Stimulated activated CD4-positive, alpha-beta T cell treated with anti-CD3 and anti-CD28 coated beads, Interleukin-1b, Interleukin-23, amount 100 ng/mL, for 48 hours (primary cell): ENCODE measurements around the gene COL23A1.
"Not testable (repeated sequence)": the region's sequence is repeated elsewhere in the genome, so short reads cannot be mapped to it uniquely, and the experiment has no call there.

ENCODE experiments used
- DNase-seq: peaks from one replicate; pipeline ENCODE4 v3.0.0-alpha.2; 2020

Gene COL23A1

GRCh38 chr5:178314061-178314660, 276.0 kb downstream of the COL23A1 start:
- DNase-seq = no peak

DNA sequence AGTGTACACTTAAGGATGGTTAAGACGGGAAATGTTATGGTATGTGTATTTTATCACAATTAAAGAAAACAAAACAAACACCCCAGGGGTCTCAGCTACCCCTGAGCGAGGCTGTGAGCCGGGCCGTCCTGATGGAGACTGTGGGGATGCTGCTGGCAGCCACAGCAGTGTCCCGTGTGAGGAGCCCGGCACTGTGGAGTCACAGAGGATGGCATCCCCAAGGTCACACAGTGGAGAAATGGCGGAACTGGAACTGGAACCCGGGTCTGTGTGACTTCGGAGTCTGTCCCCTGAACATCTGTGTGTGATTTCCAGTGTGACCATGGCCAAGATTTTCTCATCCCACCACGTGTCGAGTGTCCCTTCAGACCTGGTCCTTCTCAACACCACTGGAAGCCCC, 276.9 kb downstream of the COL23A1 start:
- DNase-seq = no peak

DNA sequence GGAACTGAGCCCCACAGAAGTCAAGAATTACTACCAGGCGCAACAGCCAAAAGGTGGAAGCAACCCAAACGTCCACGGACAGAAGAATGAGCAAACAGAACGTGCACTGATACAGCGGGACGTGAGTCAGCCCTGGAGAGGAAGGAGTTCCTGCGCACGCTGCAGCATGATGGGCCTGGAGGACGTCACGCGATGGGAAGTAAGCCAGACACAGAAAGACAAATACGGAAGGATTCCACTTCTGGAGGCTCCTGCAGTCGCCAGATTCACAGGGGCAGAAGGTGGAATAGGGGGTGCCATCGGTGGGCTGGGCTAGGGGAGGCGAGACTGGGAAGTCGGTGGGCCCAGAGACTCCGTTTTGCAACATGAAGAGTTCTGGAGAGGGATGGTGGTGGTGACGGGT, 277.3 kb downstream of the COL23A1 start:
- DNase-seq = no peak

GRCh38 chr5:178310130-178310865, 279.9 kb downstream of the COL23A1 start:
- no peak for DNase-seq

GRCh38 chr5:178309271-178310013, 280.8 kb downstream of the COL23A1 start:
- no peak for DNase-seq

DNA sequence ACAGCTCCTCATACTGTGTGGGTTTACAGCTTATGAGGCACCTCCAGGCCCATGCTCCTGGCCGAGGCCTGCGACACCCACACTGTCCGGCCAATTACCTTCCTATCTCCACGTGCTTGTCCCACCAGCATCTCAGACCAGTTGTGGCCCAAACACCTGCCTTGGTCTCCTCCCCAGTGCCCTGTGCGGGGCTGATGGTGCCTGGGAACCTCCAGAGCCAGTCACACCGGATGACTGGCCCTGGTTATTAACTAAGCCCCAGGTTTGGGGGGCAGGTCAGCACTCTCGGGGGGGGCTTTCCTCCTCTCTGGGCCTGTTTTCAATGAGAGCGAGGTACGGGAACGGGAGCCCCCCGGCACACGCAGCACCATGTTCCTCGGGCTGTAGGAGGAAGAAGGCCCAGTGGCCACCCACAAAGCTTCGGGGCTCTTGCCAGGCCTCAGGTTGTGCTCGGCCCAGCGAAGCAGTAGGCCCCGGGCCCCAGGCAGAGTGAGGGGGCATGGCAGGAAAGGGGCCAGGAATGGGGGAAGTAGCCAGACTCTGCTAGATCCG, 281.6 kb downstream of the COL23A1 start:
- no peak for DNase-seq

DNA sequence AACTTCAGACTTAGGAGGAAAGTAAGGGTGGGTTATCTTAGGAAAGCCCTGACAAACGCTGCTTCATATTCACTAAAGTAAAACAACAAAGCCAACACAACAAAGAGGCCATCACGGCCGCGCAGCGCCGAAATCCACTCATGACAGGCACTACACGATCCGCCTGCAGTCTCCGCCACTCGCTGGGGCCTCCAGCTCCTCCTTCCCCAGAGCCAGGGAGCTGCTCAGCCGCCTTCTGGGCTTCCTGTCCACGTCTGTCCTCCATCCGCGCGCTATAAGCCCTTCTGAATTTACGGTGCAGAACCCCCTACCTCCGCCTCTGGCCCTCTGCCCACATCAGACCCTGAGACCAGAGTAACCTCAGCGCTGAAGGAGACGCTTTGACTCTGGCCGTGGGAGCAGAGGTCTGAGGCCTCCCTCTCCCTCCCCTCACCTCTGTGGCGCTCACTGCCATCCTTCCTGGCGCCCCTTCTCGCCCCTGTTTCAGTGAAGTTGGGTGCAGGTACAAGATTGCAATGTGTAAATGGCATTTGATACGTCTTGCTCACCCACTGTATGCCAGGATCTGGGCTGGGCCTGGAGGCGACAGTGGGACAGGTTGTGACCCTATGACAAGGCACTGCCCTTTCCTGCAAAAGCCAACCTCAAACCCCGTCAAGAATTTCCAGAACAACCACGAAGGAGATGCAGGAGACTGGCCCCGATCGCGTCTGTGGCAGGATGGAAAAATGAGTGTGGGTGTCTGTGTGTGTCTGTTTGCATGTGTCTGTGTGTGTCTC, 282.7 kb downstream of the COL23A1 start:
- no peak for DNase-seq

GRCh38 chr5:178306430-178307225, 283.6 kb downstream of the COL23A1 start:
- DNase-seq = no peak

GRCh38 chr5:178305801-178306200, 284.4 kb downstream of the COL23A1 start:
- no peak for DNase-seq

DNA sequence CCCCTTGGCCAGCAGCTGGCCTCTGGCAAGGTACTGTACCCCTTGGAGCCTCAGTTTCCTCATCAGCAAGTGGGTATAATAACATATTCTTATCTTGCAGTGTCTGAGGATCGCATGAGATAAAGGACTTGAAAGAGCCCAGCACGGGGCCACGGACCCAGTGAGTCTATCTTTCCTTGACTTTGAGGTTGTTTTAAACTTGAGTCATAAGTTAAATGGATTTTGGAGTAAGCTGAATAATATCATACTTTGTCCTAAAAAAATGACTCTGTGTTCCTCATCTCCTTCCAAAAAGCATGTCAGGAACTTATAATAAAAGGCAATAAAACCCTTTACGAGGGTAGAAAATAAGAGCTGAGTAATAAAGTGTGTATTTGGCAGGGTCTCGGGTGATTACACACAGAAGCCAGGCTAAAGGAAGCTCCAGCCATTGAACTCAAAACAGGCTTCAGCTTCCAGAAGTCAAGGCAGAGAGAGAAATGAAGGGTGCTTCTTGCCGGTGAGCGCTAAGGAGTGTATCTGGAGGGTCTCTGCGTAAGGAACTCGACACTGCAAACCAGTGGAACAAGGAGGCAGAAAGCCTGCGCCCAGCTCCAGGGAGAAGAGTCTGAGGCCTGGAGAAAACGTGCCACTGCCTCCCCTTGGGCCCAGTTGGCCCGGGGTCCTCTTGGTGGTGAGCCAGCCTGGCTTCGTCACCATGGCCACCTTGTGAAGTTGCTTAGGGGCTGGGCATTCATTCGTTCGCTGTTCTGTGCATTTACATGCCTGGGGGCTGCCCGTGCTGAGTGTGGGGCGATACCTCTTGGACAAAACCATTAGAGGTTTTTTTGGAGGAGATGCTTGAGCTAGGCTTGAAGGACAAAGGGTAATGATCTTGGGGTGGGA, 285.2 kb downstream of the COL23A1 start:
- no peak for DNase-seq

- DNase-seq = no peak
These were observed 286.2 kb downstream of the COL23A1 start for GRCh38 chr5:178304016-178304415.

- not testable (repeated sequence) for DNase-seq
These were observed 287.9 kb downstream of the COL23A1 start for GRCh38 chr5:178302321-178302720.

GRCh38 chr5:178301641-178302040, 288.6 kb downstream of the COL23A1 start:
- no peak for DNase-seq

GRCh38 chr5:178298283-178298807, 291.8 kb downstream of the COL23A1 start:
- no peak for DNase-seq

DNA sequence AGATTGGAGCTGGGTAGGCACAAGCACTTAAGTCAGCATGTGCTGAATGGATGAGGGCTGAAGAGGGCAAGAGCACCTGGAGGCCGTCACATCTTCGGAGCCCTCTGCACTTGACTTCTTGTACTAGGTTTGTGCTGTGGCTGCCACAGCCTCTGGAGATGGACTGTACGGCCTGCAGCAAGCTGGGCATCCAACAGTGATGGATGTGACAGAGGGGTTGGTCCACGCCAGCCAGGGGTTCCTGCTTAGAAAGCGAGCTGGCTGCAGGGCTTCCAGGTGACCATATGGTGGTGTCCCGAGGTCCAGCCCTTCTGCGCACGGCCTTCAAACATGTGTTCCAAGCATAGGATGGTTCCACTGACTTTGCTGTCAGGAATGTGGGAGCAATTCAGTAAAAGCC, 292.4 kb downstream of the COL23A1 start:
- DNase-seq = no peak

- DNase-seq = no peak
These were observed 294.1 kb downstream of the COL23A1 start for GRCh38 chr5:178296066-178296465.

DNA sequence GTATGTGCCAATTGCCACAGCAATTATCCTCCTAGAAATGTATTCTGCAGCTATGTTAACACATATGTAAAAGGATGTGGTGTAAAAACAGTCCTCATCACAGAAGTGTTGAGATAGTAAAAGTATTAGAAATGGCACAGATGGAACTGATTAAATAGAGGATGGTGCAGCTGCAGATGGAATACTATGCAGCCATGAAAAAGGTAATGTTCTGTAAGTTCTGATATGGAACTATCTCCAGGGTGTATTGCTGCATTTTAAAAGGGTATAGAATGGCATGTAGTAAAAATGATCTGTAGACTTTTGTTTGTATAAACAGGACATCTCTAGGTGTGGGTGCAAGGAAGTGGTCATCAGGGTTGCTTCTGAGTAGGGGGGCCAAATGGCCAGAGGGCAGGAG, 294.6 kb downstream of the COL23A1 start:
- DNase-seq = no peak

DNA sequence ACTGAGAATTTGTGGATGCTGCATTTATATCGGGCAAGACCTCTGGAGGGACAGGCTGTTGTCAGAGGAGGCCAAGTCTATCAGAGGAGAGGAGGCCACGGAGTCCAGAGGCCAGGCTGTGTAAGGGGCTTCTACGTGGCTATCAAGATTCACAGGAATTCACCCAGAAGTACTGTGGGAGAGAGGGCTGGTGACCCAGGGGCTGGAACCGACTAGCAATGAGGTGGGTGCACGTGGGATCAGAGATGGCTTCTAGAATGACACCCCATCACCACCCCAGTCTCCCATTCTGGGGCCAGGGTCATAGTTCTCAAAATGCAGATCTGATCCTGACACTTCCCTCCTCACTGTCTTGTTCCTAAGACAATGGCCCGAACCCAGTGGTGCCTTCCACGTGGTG, 296.4 kb downstream of the COL23A1 start:
- no peak for DNase-seq

DNA sequence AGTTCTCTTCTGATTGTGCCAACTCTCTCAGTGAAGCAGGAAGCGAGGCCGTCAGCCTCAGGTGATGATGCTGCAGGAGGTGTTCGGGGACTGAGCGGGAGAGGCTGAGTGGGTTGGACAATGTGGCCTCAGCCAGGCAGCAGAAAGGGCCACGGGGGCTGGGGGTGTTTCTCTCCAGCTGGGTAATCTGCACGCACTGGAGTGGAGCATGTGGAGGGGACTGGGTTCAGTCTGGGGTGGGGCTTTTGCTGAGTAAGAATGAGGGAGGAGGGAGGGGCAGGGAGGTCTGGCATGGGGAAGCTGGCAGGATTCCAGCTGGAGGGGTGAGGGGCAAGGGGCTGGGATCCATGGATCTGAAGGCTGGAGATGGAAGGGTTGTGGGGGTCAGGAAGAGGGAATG, 296.8 kb downstream of the COL23A1 start:
- DNase-seq = no peak

DNA sequence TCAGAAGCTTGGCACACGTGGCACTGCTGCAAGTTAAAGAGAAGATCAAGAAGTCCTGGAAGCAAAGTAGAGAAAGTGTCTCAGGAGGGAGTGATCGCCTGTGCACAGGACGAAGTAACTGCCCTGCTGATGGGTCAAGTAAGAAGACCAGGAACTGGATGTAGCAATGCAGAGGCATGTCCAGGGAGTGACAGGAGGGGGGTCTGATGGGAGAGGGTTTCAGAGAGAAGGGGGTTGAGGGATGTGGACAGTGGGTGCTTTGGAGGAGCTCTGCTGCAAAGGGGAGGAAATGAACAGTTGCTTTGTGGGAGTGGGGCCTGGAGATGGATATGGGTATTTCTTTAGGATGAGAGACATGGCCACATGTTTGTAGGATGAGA, 297.4 kb downstream of the COL23A1 start:
- no peak for DNase-seq
